Nephron (organoid): ENCODE data around the gene TMEM30B.

Source experiments
- H3K27ac Mint-ChIP-seq, 3 experiments: 2 replicates each; pipeline ENCODE4 v1.8.0; 2020; ENCODE audit warnings: mixed read lengths in 3 of 3, mild to moderate bottlenecking in 2 of 3, moderate library complexity in 1 of 3
- H3K27me3 Mint-ChIP-seq: 2 replicates; pipeline ENCODE4 v1.8.0; 2021; ENCODE audit warnings: low read depth, mild to moderate bottlenecking, moderate library complexity, mixed read lengths
- H3K36me3 Mint-ChIP-seq: 2 replicates; pipeline ENCODE4 v1.8.0; 2020; ENCODE audit warnings: low read depth, mixed read lengths
- H3K4me1 Mint-ChIP-seq: 2 replicates; pipeline ENCODE4 v1.8.0; 2020; ENCODE audit warnings: mixed read lengths
- H3K4me3 Mint-ChIP-seq, 3 experiments: 2 replicates each; pipeline ENCODE4 v1.8.0; 2020; ENCODE audit warnings: mild to moderate bottlenecking in 3 of 3, mixed read lengths in 3 of 3, moderate library complexity in 2 of 3
- H3K9me3 Mint-ChIP-seq: 2 replicates; pipeline ENCODE4 v1.8.0; 2020; ENCODE audit warnings: mixed read lengths
- TF ChIP-seq, protein P1 (sequence below), 3 experiments: fragments of 200-600 bp; sonication (generic); IDR thresholded peaks; one replicate each; pipeline ENCODE4 v1.5.0; 2021; ENCODE audit warnings: antibody characterized with exemption in 3 of 3; ENCODE audit not compliant: unreplicated experiment in 3 of 3

The TMEM30B gene

GRCh38 chr14:61227884-61228591 is 53.1 kb downstream of the TMEM30B start:
- Mint-ChIP-seq H3K27me3 (no peaks in the 10 kb centered on the region), H3K4me1 (peaks cover 86% of the 10 kb centered on the region), H3K4me3 (peak overlapping the region in 1 of 3 experiments; percentile 21), H3K27ac (peak overlapping the region; percentile 88 to 93 (median 89)), H3K9me3 (no peaks in the 10 kb centered on the region), H3K36me3 (no peaks in the 10 kb centered on the region)
- TF ChIP-seq, protein P1, sequence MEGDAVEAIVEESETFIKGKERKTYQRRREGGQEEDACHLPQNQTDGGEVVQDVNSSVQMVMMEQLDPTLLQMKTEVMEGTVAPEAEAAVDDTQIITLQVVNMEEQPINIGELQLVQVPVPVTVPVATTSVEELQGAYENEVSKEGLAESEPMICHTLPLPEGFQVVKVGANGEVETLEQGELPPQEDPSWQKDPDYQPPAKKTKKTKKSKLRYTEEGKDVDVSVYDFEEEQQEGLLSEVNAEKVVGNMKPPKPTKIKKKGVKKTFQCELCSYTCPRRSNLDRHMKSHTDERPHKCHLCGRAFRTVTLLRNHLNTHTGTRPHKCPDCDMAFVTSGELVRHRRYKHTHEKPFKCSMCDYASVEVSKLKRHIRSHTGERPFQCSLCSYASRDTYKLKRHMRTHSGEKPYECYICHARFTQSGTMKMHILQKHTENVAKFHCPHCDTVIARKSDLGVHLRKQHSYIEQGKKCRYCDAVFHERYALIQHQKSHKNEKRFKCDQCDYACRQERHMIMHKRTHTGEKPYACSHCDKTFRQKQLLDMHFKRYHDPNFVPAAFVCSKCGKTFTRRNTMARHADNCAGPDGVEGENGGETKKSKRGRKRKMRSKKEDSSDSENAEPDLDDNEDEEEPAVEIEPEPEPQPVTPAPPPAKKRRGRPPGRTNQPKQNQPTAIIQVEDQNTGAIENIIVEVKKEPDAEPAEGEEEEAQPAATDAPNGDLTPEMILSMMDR (IDR thresholded peaks at IDR 0.05; ENCODE audit: unreplicated experiment in 3 of 3) = no peak
